ENCODE results near the gene GPR141.

GRCh38 chr7:37759526-37759925 is 76.0 kb downstream of the GPR141 start:
- no peak for TF ChIP-seq ARNTL (CRISPR knock-in tag; IDR thresholded peaks at IDR 0.05; ENCODE audit: borderline replicate concordance, low read depth)
- no peak for TF ChIP-seq PATZ1 (CRISPR knock-in tag; IDR thresholded peaks at IDR 0.05; ENCODE audit: borderline replicate concordance)
- TF ChIP-seq OSR1 (CRISPR knock-in tag; IDR thresholded peaks at IDR 0.05) = no peak
